HUES64 (cell line): ENCODE results near the gene CD74.

Experiments used
- H3K27ac ChIP-seq: 2 replicates; pipeline ENCODE4 v1.7.0; 2013; ENCODE audit warnings: low read depth, low read length, inconsistent platforms
- H3K27me3 ChIP-seq: 2 replicates; pipeline ENCODE4 v1.6.1; 2013; ENCODE audit warnings: mild to moderate bottlenecking, low read length; ENCODE audit not compliant: insufficient read depth
- H3K36me3 ChIP-seq: 2 replicates; pipeline ENCODE4 v1.6.1; 2013; ENCODE audit warnings: mild to moderate bottlenecking, low read length; ENCODE audit not compliant: insufficient read depth
- H3K4me1 ChIP-seq: 2 replicates; pipeline ENCODE4 v1.6.1; 2013; ENCODE audit warnings: mild to moderate bottlenecking, low read length, moderate library complexity; ENCODE audit not compliant: insufficient read depth
- H3K4me3 ChIP-seq: 2 replicates; pipeline ENCODE4 v1.5.1; 2013; ENCODE audit warnings: mild to moderate bottlenecking, low read length, moderate library complexity
- H3K9ac ChIP-seq: 2 replicates; pipeline ENCODE4 v1.6.1; 2013; ENCODE audit warnings: mild to moderate bottlenecking, low read depth, low read length
- H3K9me3 ChIP-seq: 2 replicates; pipeline ENCODE4 v1.6.1; 2013; ENCODE audit warnings: low read depth, low read length; ENCODE audit not compliant: insufficient read depth
- WGBS: fragments of 150-250, 120-280 bp; methylation state at CpG from one replicate; pipeline ENCODE4 v1.1.7; 2013; ENCODE audit warnings: missing lambda C conversion rate; 5-methylcytosine and 5-hydroxymethylcytosine counted together

The CD74 gene

GRCh38 chr5:150399524-150400211 is 13.0 kb downstream of the CD74 start:
- Histone ChIP-seq H3K4me1 (no peaks in the 10 kb centered on the region), H3K27me3 (no peaks in the 10 kb centered on the region), H3K9ac (no peak overlapping the region), H3K4me3 (no peak overlapping the region), H3K36me3 (peaks cover 83% of the 10 kb centered on the region), H3K27ac (no peak overlapping the region), H3K9me3 (no peaks in the 10 kb centered on the region)
- WGBS = 95% methylated on average over 9 of the region's 11 CpGs

GRCh38 chr5:150398722-150399523 is 13.8 kb downstream of the CD74 start:
- Histone ChIP-seq H3K27me3 (no peaks in the 10 kb centered on the region), H3K4me3 (no peak overlapping the region), H3K9me3 (no peaks in the 10 kb centered on the region), H3K36me3 (peaks cover 90% of the 10 kb centered on the region), H3K4me1 (no peaks in the 10 kb centered on the region), H3K27ac (no peak overlapping the region), H3K9ac (no peak overlapping the region)
- WGBS = 92% methylated on average over 12 of the region's 12 CpGs

DNA sequence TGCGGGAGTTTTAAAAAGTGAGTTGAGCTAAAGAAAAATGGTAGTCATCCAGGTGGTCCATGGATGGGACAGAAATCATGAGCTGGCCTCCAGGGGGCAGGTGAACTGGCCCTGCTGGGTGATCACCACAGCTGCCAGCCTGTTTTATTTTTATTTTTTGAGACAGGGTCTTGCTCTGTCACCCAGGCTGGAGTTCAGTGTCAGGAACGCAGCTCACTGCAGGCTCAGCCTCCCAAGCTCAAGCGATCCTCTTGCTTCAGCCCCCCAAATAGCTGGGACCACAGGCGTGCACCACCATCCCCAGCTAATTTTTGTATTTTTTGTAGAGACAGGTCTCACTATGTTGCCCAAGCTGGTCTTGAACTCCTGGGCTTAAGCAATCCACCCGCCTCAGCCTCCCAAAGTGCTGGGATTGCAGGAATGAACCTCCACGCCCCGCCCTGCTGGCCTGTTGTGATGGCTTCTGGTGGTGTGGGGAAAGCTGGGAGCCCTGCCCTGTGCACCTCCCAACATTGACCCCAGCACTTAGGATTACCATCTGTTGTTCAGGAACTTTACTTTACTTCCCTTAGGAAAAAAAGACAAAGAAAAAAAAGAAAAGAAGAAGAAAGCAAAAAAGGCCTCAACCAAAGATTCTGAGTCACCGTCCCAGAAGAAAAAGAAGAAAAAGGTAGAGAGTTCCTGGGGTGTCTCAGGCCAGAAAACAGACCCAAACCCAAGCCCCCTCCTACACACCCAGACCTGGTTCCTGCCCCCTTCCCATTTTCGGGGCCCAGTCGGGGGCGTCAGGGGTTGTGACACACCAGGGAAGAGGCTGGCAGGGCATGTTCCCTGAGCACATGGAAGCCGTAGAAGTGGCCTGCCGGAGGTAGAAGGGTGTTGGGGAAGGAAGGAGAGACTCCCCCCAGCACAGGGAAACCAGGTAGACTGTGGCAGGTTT is 14.7 kb downstream of the CD74 start:
- no peak overlapping the region for H3K27ac ChIP-seq
- no peak overlapping the region for H3K9ac ChIP-seq
- H3K36me3 ChIP-seq = peaks cover 96% of the 10 kb centered on the region
- 96% methylated on average over 13 of the region's 13 CpGs for WGBS
- H3K4me3 ChIP-seq = no peak overlapping the region
- no peaks in the 10 kb centered on the region for H3K9me3 ChIP-seq
- H3K4me1 ChIP-seq = no peaks in the 10 kb centered on the region
- no peaks in the 10 kb centered on the region for H3K27me3 ChIP-seq

DNA sequence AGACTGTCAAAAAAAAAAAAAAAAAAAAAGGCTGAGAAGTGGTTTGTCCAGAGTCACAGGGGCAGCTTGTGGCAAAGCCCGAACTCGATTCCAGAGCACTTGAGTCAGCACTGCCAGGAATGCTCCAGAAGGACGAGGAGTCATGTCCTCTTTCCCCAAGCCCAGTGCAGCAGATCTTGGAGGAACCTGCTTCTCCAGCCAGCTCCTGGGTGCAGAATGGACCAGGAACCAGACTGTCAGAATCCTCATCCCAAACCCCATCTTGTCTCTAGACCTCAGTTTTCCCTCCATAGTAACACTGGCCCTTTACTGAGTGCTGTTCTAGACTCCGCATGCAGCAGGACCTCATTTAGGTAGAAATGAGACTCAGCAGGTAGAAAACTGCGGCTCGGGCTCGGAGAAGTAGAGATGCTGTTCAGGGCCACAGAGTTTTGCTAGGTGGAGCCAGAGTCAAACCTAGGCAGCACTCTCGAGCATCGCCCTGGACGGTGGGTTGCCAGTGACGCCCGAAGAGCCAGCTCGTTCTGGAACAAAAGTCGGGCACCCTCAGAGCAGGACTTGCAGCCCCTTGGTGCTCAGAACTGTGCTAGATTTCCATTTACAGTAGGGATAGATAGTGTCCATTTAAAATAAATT is 15.4 kb downstream of the CD74 start:
- 93% methylated on average over 14 of the region's 14 CpGs for WGBS
- Histone ChIP-seq H3K9me3 (no peaks in the 10 kb centered on the region), H3K36me3 (peaks cover 97% of the 10 kb centered on the region), H3K4me3 (no peak overlapping the region), H3K4me1 (no peaks in the 10 kb centered on the region), H3K27ac (no peak overlapping the region), H3K27me3 (no peaks in the 10 kb centered on the region), H3K9ac (no peak overlapping the region)

DNA sequence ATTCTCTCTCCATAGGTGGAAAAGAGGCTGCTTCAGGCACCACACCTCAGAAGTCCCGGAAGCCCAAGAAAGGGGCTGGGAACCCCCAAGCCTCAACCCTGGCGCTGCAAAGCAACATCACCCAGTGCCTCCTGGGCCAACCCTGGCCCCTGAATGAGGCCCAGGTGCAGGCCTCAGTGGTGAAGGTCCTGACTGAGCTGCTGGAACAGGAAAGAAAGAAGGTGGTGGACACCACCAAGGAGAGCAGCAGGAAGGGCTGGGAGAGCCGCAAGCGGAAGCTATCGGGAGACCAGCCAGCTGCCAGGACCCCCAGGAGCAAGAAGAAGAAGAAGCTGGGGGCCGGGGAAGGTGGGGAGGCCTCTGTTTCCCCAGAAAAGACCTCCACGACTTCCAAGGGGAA is 16.4 kb downstream of the CD74 start:
- Histone ChIP-seq H3K4me1 (no peaks in the 10 kb centered on the region), H3K27me3 (no peaks in the 10 kb centered on the region), H3K36me3 (peaks cover 100% of the 10 kb centered on the region), H3K9ac (no peak overlapping the region), H3K4me3 (no peak overlapping the region), H3K27ac (no peak overlapping the region), H3K9me3 (no peaks in the 10 kb centered on the region)
- 93% methylated on average over 7 of the region's 7 CpGs for WGBS

DNA sequence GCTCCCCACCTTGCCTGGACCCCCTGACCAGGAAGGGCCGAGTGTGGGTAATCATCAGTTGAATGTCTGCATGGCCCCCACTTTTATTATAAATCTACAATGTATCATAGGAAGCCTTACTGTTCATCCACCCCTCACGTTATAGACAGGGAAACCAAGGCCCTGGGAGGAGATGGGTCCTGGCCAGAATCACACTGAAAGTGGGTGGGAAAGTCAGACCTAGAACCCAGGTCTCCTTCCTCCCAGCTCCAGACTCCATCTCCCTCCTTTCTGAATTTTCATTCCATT is 17.1 kb downstream of the CD74 start:
- Histone ChIP-seq H3K27ac (no peak overlapping the region), H3K9me3 (no peaks in the 10 kb centered on the region), H3K27me3 (no peaks in the 10 kb centered on the region), H3K4me1 (no peaks in the 10 kb centered on the region), H3K4me3 (no peak overlapping the region), H3K9ac (no peak overlapping the region), H3K36me3 (peaks cover 100% of the 10 kb centered on the region)
- WGBS = 94% methylated on average over 2 of the region's 2 CpGs

GRCh38 chr5:150394912-150395687 is 17.6 kb downstream of the CD74 start:
- H3K27me3 ChIP-seq = no peaks in the 10 kb centered on the region
- 91% methylated on average over 13 of the region's 13 CpGs for WGBS
- H3K4me3 ChIP-seq = no peak overlapping the region
- no peak overlapping the region for H3K27ac ChIP-seq
- H3K9me3 ChIP-seq = no peaks in the 10 kb centered on the region
- no peaks in the 10 kb centered on the region for H3K4me1 ChIP-seq
- peaks cover 99% of the 10 kb centered on the region for H3K36me3 ChIP-seq
- no peak overlapping the region for H3K9ac ChIP-seq

GRCh38 chr5:150394131-150394530 is 18.6 kb downstream of the CD74 start:
- 90% methylated on average over 3 of the region's 3 CpGs for WGBS
- H3K36me3 ChIP-seq = peaks cover 99% of the 10 kb centered on the region
- H3K27ac ChIP-seq = no peak overlapping the region
- H3K9ac ChIP-seq = no peak overlapping the region
- no peaks in the 10 kb centered on the region for H3K4me1 ChIP-seq
- no peaks in the 10 kb centered on the region for H3K9me3 ChIP-seq
- H3K4me3 ChIP-seq = no peak overlapping the region
- H3K27me3 ChIP-seq = no peaks in the 10 kb centered on the region

GRCh38 chr5:150393096-150393645 is 19.5 kb downstream of the CD74 start:
- Histone ChIP-seq H3K4me3 (no peak overlapping the region), H3K4me1 (no peaks in the 10 kb centered on the region), H3K27ac (no peak overlapping the region), H3K27me3 (no peaks in the 10 kb centered on the region), H3K36me3 (peaks cover 99% of the 10 kb centered on the region), H3K9me3 (no peaks in the 10 kb centered on the region), H3K9ac (no peak overlapping the region)
- 94% methylated on average over 2 of the region's 3 CpGs for WGBS

DNA sequence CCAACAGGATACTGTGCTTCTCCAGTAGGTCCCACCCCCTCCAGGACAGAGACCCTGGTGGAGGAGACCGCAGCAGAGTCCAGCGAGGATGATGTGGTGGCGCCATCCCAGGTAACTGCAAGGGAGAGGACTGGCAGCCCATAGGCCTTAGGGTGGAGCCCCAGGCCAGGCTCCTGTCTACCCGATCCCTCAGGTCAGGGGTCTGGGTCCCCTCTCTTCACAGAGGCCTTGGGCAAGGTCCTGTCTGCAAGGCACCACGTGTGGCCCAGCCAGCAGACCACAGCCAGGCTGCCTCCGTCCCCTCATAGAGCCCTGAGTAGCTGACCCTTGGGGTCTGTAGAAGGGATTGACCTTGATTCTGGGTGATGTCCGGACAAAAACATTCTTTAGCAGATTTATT is 20.0 kb downstream of the CD74 start:
- Histone ChIP-seq H3K9me3 (no peaks in the 10 kb centered on the region), H3K4me1 (no peaks in the 10 kb centered on the region), H3K4me3 (no peak overlapping the region), H3K27me3 (no peaks in the 10 kb centered on the region), H3K27ac (no peak overlapping the region), H3K9ac (no peak overlapping the region), H3K36me3 (peaks cover 99% of the 10 kb centered on the region)
- WGBS = 97% methylated on average over 7 of the region's 7 CpGs
